Psoas muscle (tissue), 8 donors: ENCODE results near the gene CDX2. TPM values are rescaled to one million over a fixed set of nuclear protein-coding genes. Genes with fewer than 3 reads are reported as not detected.

Source experiments
- ATAC-seq, 4 donors: fragments of 200-7000 bp; cut with Tn5 transposase; one replicate each; pipeline ENCODE4 v1.9.1; 2020; ENCODE audit warnings: moderate library complexity in 3 of 4, mild to moderate bottlenecking in 2 of 4
- DNase-seq, 2 donors: peaks; one replicate each; pipeline ENCODE4 v3.0.0-alpha.2; 2020
- H3K27ac ChIP-seq: fragments of 200-600 bp; one replicate; pipeline ENCODE4 v1.8.0; 2022
- H3K27me3 ChIP-seq, 3 donors: fragments of 200-600 bp in 1 of 3; one replicate each; pipeline versions ENCODE4 v1.6.1 to v1.8.0; 2013 to 2022; ENCODE audit warnings: low read length in 2 of 3, mild to moderate bottlenecking in 2 of 3, moderate library complexity in 1 of 3; ENCODE audit not compliant: insufficient read depth in 3 of 3
- H3K36me3 ChIP-seq, 2 donors: fragments of 200-600 bp in 1 of 2; one replicate each; pipeline versions ENCODE4 v1.6.1 to v1.8.0; 2013 to 2022; ENCODE audit warnings: low read depth in 1 of 2, mild to moderate bottlenecking in 1 of 2, moderate library complexity in 1 of 2; ENCODE audit not compliant: insufficient read depth in 1 of 2
- H3K4me1 ChIP-seq: fragments of 200-600 bp; one replicate; pipeline ENCODE4 v1.8.0; 2022
- H3K4me3 ChIP-seq: fragments of 200-600 bp; one replicate; pipeline ENCODE4 v1.8.0; 2022; ENCODE audit warnings: mild to moderate bottlenecking
- H3K9me3 ChIP-seq: fragments of 200-600 bp; one replicate; pipeline ENCODE4 v1.8.0; 2022
- CTCF ChIP-seq: fragments of 200-600 bp; IDR thresholded peaks from one replicate; pipeline ENCODE4 v1.8.0; 2022; ENCODE audit warnings: antibody characterized with exemption
- WGBS, 3 donors: extraction: QIAGEN DNeasy Blood & Tissue Kit; methylation state at CpG; one replicate each; pipeline versions ENCODE4 v1.1.6 to v1.1.7; 2013; 5-methylcytosine and 5-hydroxymethylcytosine counted together
- intact Hi-C, 2 donors: fragments of 100-400 bp; cut with DNase I; formaldehyde crosslinking; loops; one replicate each; pipeline versions ENCODE4 v1.11.0 to v1.14.2; 2022
- polyA plus RNA-seq, 3 donors: library from polyadenylated mRNA; stranded (reverse); fragments of 200-250 nt; gene quantifications; one replicate each; pipeline ENCODE4 v1.2.3, GENCODE V29; 2013
- total RNA-seq, 4 donors: library from RNA; stranded (reverse); fragmentation: NEBNext Ultra II Directional in 2 of 4; extraction: Animal tissue kit (Norgen Biotek cat#: 25700) in 2 of 4; gene quantifications; one replicate each; pipeline versions ENCODE4 v1.2.1 to v1.2.4, GENCODE V29; 2021 to 2023
- donor health status: healthy with polysubstance abuse.
- donor health status: DM: no; HTN: no; CAD: no; lungs with moderate emphysema.
- donor health status: Bipolar disorder and iron deficiency.
- donor health status: healthy.
- donor health status: DM: yes; HTN: yes; CAD: no.
- donor health status: DM: no; HTN: no; CAD: no.
- donor health status: DM: no; HTN: no; CAD: no.
- donor health status: DM: yes; HTN: yes; CAD: no.

Gene CDX2
- total and polyA plus RNA-seq, 7 donors, result 0.03 TPM; not detected in 6

GRCh38 chr13:27969866-27970229, 733 bp upstream of the CDX2 start:
- no peak for DNase-seq
- WGBS, 3 donors, result 10 to 19% (median 17%) methylated on average over 7 of the region's 7 CpGs
- Histone ChIP-seq H3K9me3 (no peaks in the 10 kb centered on the region), H3K27me3 (peaks cover 6 to 90% (median 58%) of the 10 kb centered on the region in 3 donors), H3K27ac (no peak overlapping the region), H3K4me1 (peaks cover 8% of the 10 kb centered on the region), H3K4me3 (no peak overlapping the region), H3K36me3 (no peaks in the 10 kb centered on the region)
- no peak for TF ChIP-seq CTCF
- no peak for ATAC-seq
- intact Hi-C loops, result no loop called here

DNA sequence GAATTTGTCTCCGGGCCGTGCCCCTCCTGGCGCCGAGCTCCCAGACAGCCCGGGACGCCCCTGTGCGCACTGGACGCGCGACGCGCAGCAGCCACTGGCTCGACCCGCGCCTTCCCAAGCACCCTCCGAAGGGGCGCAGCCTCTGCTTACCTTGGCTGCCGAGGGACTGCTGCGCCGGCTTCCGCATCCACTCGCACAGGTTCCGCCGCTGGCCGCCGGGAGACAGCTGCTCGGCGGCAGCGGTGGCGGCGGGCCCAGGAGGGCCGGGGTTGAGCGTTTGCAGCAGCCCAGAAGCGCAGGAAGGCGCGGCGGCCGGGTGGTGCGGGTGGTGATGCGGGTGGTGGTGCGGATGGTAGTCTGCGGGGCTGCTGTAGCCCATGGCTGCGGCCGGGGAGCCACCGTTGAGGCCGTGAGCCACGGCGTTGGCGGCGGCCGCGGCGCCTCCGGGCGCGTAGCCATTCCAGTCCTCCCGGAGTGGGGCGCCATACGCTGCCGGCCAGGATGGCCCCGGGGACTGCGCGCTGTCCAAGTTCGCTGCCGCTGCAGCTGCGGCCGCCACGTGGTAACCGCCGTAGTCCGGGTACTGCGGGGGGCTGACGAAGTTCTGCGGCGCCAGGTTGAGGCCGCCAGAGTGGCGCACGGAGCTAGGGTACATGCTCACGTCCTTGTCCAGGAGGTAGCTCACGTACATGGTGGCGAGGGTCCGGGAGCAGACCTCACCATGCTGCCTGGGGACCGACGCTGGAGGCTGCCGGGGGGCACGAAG, 616 bp downstream of the CDX2 start:
- no peak for TF ChIP-seq CTCF

DNA sequence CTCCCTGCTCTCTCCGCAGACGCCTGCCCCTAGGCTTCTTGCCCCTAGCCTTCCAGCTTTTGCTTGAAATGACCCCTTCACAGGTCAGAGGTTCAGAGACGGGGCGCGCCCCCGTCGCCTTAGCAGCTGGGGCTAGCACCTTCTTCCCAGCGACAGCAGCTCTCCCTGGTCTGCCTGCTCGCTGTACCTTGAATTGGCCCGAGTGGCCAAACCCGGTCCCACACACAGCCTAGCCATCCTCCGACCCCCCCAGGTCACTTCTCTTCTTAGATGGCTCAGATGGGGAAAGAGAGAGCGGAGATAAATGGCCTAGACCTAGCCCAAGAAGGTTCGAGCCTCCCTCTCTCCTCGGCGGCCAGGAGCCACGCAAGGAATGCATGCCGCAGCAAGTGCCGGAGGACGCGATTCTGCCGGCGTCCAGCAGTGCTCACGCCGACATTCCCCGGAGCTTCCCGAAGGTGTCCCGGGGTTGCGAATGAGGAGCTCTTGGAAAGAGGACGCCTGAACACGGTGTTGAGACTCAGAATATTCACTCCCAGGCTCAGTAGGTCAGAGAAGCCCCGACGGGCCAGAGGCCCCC, 1.3 kb downstream of the CDX2 start:
- no peak for TF ChIP-seq CTCF
- ATAC-seq (no peak), DNase-seq (no peak)
- Histone ChIP-seq H3K9me3 (no peaks in the 10 kb centered on the region), H3K36me3 (no peaks in the 10 kb centered on the region), H3K27ac (no peak overlapping the region), H3K27me3 (peaks cover 3 to 95% (median 57%) of the 10 kb centered on the region in 3 donors), H3K4me1 (peaks cover 8% of the 10 kb centered on the region), H3K4me3 (no peak overlapping the region)
- intact Hi-C loops, result no loop called here
- 2 to 3% (median 2%) methylated on average over 33 of the region's 33 CpGs for WGBS, 3 donors

More for the DNA sequence above, 616 bp downstream of the CDX2 start:
- Histone ChIP-seq H3K4me3 (no peak overlapping the region), H3K4me1 (peaks cover 8% of the 10 kb centered on the region), H3K27me3 (peaks cover 3 to 89% (median 61%) of the 10 kb centered on the region in 3 donors), H3K36me3 (no peaks in the 10 kb centered on the region), H3K9me3 (no peaks in the 10 kb centered on the region), H3K27ac (no peak overlapping the region)
- WGBS, 3 donors, result 0 to 1% (median 1%) methylated on average over 70 to 86 of the region's 86 CpGs
- intact Hi-C loops, result no loop called here
- no peak for DNase-seq
- ATAC-seq, result no peak

- no peaks in the 10 kb centered on the region for H3K36me3 ChIP-seq
- peaks cover 8% of the 10 kb centered on the region for H3K4me1 ChIP-seq
- no peak for TF ChIP-seq CTCF
- no peaks in the 10 kb centered on the region for H3K9me3 ChIP-seq
- DNase-seq (no peak), ATAC-seq (no peak)
- intact Hi-C loops, result no loop called here
- WGBS, 3 donors, result 3 to 5% (median 4%) methylated on average over 18 of the region's 18 CpGs
- no peak overlapping the region for H3K4me3 ChIP-seq
- H3K27me3 ChIP-seq, result peaks cover 3 to 96% (median 55%) of the 10 kb centered on the region in 3 donors
- H3K27ac ChIP-seq, result no peak overlapping the region
These were observed 1.8 kb downstream of the CDX2 start for GRCh38 chr13:27967203-27967735.
